Neural crest cell (in vitro differentiated cells): ENCODE data around the gene ARCN1. TPM values are rescaled to one million over a fixed set of nuclear protein-coding genes. Genes with fewer than 3 reads are reported as not detected.

Source experiments
- DNase-seq: peaks from one replicate; pipeline ENCODE4 v3.0.0; 2021; ENCODE audit warnings: low read depth, mixed read lengths, low spot score
- H3K27ac Mint-ChIP-seq: one replicate; pipeline ENCODE4 v1.8.0; 2021; ENCODE audit warnings: mild to moderate bottlenecking, mixed read lengths; ENCODE audit not compliant: unreplicated experiment
- H3K27me3 Mint-ChIP-seq: 2 replicates; pipeline ENCODE4 v1.8.0; 2021; ENCODE audit warnings: low read depth, mild to moderate bottlenecking, mixed read lengths
- H3K36me3 Mint-ChIP-seq: 2 replicates; pipeline ENCODE4 v1.8.0; 2021; ENCODE audit warnings: low read depth, mild to moderate bottlenecking, mixed read lengths
- H3K4me1 Mint-ChIP-seq: 2 replicates; pipeline ENCODE4 v1.8.0; 2021; ENCODE audit warnings: mixed read lengths
- H3K4me3 Mint-ChIP-seq: one replicate; pipeline ENCODE4 v1.8.0; 2021; ENCODE audit warnings: mild to moderate bottlenecking, mixed read lengths
- H3K9me3 Mint-ChIP-seq: 2 replicates; pipeline ENCODE4 v1.8.0; 2021; ENCODE audit warnings: mixed read lengths
- total RNA-seq: library from RNA; stranded (reverse); gene quantifications from 2 replicates; pipeline ENCODE4 v1.2.1, GENCODE V29; 2021
- TF ChIP-seq, protein P1 (sequence below): fragments of 200-600 bp; sonication (generic); conservative IDR thresholded peaks from 2 replicates; pipeline ENCODE4 v1.5.0; 2021; ENCODE audit warnings: antibody characterized with exemption, mild to moderate bottlenecking

The ARCN1 gene
- total RNA-seq, 1 donor from 2014 or later, result 122 TPM

DNA sequence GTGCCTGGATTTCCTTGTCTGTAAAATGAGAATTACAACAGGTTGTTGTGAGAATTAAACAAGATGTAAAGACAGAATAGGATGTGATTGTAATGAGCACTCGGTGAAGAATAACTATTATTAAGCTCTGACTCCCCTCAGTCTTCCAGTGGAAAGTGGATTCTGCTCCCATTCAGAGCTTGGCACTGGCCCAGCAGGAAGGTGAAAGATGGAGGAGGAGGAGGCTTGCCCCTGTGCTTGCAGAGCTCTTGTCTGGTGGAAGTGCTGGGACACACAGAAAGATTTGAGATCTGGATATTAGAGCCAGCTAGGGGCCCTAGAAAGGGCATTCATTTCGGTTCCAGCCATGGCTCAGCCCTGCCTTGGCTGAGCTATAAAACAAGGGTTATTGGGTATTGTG lies 63.4 kb downstream of the ARCN1 start:
- TF ChIP-seq, protein P1, sequence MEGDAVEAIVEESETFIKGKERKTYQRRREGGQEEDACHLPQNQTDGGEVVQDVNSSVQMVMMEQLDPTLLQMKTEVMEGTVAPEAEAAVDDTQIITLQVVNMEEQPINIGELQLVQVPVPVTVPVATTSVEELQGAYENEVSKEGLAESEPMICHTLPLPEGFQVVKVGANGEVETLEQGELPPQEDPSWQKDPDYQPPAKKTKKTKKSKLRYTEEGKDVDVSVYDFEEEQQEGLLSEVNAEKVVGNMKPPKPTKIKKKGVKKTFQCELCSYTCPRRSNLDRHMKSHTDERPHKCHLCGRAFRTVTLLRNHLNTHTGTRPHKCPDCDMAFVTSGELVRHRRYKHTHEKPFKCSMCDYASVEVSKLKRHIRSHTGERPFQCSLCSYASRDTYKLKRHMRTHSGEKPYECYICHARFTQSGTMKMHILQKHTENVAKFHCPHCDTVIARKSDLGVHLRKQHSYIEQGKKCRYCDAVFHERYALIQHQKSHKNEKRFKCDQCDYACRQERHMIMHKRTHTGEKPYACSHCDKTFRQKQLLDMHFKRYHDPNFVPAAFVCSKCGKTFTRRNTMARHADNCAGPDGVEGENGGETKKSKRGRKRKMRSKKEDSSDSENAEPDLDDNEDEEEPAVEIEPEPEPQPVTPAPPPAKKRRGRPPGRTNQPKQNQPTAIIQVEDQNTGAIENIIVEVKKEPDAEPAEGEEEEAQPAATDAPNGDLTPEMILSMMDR, result no peak
- Mint-ChIP-seq H3K4me3 (no peak overlapping the region), H3K27ac (no peak overlapping the region), H3K36me3 (peaks cover 10% of the 10 kb centered on the region), H3K4me1 (peaks cover 23% of the 10 kb centered on the region), H3K27me3 (no peaks in the 10 kb centered on the region), H3K9me3 (no peaks in the 10 kb centered on the region)
- no peak for DNase-seq

- no peak overlapping the region for H3K4me3 Mint-ChIP-seq
- TF ChIP-seq, protein P1, result no peak
- H3K9me3 Mint-ChIP-seq, result no peaks in the 10 kb centered on the region
- DNase-seq, result no peak
- H3K27me3 Mint-ChIP-seq, result no peaks in the 10 kb centered on the region
- H3K36me3 Mint-ChIP-seq, result peaks cover 10% of the 10 kb centered on the region
- H3K4me1 Mint-ChIP-seq, result peaks cover 23% of the 10 kb centered on the region
- H3K27ac Mint-ChIP-seq, result no peak overlapping the region
These were observed 64.5 kb downstream of the ARCN1 start for GRCh38 chr11:118636569-118637290.

- H3K27ac Mint-ChIP-seq, result no peak overlapping the region
- no peaks in the 10 kb centered on the region for H3K27me3 Mint-ChIP-seq
- no peak overlapping the region for H3K4me3 Mint-ChIP-seq
- no peak for DNase-seq
- peaks cover 7% of the 10 kb centered on the region for H3K36me3 Mint-ChIP-seq
- H3K9me3 Mint-ChIP-seq, result no peaks in the 10 kb centered on the region
- H3K4me1 Mint-ChIP-seq, result peaks cover 18% of the 10 kb centered on the region
- TF ChIP-seq, protein P1, result no peak
These were observed 66.5 kb downstream of the ARCN1 start for GRCh38 chr11:118638726-118639125.

- Mint-ChIP-seq H3K36me3 (peaks cover 8% of the 10 kb centered on the region), H3K9me3 (no peaks in the 10 kb centered on the region)
- TF ChIP-seq, protein P1, result no peak
These were observed 67.7 kb downstream of the ARCN1 start for GRCh38 chr11:118639899-118640298.

DNA sequence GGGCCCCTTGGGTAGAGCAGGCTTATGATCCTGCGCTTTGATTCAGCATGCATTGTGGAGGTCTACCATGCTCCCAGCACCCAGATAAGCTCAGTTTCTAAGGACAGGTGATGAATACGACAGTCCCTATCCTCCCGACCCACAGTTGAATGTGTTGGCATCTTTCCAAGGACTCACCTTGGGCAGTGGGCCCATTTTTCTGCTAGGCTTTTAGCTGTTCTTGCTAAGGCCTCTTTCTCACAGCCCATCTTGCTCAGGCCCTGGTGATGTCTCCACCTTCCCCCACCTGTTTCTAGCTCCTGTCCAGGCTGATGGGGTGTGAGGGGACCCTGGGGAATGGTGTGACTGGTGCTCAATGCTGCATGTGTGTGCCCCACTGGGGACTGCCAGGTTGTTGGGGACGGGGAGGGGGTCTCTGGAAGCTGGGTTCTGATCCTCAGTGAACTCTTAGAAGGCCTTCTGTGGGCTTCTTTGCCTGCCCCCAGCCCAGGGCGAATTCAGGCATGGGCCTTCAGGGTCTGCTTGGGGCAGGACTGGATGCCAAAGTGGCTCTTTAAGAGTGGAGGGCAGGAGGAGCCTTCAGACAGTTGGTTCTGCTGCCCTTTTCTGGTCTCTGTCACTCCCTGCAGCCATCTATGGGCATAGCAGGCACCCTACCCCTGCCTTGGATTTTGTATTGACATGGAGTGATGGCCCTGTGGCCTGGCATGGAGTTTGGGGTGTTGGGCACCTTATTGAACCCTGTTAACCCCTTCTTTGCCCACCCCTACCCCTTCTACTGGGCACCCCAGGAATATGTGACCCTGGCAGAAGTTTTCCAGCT lies 68.3 kb downstream of the ARCN1 start:
- DNase-seq, result no peak
- no peaks in the 10 kb centered on the region for H3K9me3 Mint-ChIP-seq
- no peak overlapping the region for H3K4me3 Mint-ChIP-seq
- peak overlapping the region; percentile 64 for H3K27ac Mint-ChIP-seq
- H3K27me3 Mint-ChIP-seq, result no peaks in the 10 kb centered on the region
- TF ChIP-seq, protein P1, result no peak
- H3K4me1 Mint-ChIP-seq, result peaks cover 4% of the 10 kb centered on the region
- peaks cover 9% of the 10 kb centered on the region for H3K36me3 Mint-ChIP-seq

More at GRCh38 chr11:118639899-118640298, 67.7 kb downstream of the ARCN1 start:
- Mint-ChIP-seq H3K27me3 (no peaks in the 10 kb centered on the region), H3K27ac (peak overlapping the region; percentile 64), H3K4me1 (peaks cover 8% of the 10 kb centered on the region), H3K4me3 (no peak overlapping the region)
- no peak for DNase-seq
